Measurements from ENCODE around the gene TMBIM6.
A peak's percentile ranks its signal among the peaks of the same experiment; 100 is the strongest.

TMBIM6 gene

DNA sequence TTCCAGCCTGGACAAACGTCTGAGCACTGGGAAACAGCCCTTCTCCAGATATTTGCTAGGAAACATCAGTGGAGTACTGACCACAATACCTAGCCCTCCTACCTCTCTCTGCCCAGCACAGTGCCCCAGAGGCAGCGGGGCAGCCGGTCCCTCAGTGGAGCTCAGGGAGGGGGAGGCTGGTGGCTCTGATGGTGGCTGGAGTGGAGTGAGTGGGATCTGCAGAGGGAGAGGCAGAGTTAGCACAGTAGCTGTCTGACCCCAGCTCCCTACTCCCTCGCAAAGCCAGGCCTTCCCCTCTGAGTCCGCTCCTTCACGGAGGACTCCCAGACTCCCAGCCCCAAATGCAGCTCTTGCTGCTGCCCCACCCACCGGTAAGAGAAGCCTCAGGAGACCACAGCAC, 56.9 kb downstream of the TMBIM6 start:
- no peak for DNase-seq (ENCODE audit: low spot score)

GRCh38 chr12:49798934-49799333, 57.6 kb downstream of the TMBIM6 start:
- DNase-seq (ENCODE audit: low spot score), result no peak

- no peak for DNase-seq (ENCODE audit: low spot score)
Measured at GRCh38 chr12:49800421-49801140, 59.2 kb downstream of the TMBIM6 start.

- DNase-seq (ENCODE audit: low spot score), result no peak
Measured at GRCh38 chr12:49801141-49802063, 60.0 kb downstream of the TMBIM6 start.

DNA sequence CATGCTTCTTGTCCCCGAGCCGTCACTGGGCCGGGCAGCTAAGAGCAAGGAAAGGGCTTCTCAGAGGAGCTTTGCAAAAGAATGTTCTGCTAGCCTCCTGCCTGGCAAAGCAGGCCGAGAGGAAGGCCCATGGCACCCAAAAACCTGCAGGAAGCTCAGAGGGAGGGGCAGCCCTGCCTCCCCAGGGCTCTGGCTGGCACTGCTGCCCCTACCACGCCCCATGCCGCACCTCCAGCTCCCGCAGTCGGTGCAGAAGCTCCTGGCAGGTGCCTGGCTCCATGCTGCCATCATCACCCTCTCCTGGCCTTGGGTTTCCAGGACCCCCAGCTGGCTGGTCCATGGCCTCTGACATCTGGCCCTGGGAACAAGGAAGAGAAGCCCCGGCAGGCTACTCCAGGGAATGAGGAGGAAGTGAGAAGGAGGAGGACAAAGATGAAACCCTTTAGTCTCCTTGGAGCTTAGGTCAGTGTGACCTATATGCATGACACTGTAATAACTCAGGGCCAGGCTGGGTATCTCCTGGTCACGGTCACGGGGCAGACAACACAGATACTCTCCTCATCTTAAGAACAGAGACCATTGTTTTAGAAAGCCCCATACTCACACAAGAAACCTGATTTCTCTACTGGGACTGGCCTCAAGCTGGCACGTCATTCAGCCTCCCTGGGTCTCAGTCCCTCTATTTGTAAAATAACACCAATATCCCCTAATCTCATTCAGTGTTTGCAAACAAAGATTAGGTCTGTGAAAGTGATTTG, 62.5 kb downstream of the TMBIM6 start:
- DNase-seq (ENCODE audit: low spot score), result no peak

GRCh38 chr12:49804821-49805220, 63.5 kb downstream of the TMBIM6 start:
- no peak for DNase-seq (ENCODE audit: low spot score)

DNA sequence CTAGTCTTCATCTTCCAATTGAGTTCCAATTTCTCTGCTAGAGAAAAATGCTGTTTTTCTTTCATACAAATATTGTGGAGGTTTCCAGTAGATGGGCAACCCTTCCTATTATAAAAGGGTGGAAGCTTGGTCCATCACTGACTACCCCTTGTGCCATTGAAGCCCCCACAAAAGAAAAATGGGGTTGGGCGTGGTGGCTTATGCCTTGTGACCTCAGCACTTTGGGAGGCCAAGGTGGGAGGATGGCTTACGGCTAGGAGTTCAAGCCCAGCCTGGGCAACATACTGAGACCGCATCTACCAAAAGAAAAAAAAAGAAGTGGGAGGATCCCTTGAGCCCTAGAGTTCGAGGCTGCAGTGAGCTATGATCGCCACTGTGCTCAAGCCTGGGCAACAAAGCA, 64.1 kb downstream of the TMBIM6 start:
- DNase-seq (ENCODE audit: low spot score), result no peak

DNA sequence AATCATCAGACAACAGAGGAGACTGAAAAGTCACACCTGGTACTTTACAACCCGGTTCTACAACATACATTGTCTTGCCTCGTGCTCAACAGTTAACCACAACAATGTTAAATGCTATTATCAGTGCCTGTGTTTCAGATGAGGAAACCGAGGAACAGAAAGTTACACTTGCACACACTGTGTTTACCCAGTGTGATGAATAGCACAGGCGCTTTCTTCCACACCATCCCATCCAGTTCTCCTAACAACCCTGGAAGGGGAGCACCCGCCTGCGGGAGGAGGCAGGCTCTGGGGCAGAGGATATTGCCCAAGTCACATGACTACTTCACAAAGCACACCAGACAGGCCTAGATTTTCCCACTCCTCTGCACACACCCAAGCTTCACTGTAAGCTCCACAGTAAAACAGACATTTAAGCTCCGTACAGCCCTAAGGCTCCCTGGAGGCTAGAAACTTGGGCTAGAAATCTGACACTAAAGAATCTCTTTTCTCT, 65.0 kb downstream of the TMBIM6 start:
- DNase-seq (ENCODE audit: low spot score), result no peak

DNA sequence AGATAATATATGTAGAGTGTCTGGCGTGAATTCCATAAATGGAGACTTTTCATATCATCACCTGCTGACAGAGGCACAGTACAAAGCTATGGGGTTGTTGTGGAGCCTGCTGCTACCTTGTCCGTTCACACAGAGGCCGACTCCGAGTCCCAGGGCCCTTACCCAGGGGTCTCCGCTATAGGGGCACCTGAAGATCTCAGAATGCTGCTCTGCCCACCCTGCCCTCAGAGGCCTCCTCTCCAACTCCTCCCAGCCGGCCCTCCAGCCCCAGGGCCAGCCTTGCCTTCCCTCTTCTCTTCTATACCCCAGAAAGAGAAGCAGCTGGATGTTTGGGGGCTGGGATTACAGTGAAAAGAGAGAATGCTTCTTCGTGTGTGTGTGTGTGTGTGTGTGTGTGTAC, 65.5 kb downstream of the TMBIM6 start:
- no peak for DNase-seq (ENCODE audit: low spot score)

DNA sequence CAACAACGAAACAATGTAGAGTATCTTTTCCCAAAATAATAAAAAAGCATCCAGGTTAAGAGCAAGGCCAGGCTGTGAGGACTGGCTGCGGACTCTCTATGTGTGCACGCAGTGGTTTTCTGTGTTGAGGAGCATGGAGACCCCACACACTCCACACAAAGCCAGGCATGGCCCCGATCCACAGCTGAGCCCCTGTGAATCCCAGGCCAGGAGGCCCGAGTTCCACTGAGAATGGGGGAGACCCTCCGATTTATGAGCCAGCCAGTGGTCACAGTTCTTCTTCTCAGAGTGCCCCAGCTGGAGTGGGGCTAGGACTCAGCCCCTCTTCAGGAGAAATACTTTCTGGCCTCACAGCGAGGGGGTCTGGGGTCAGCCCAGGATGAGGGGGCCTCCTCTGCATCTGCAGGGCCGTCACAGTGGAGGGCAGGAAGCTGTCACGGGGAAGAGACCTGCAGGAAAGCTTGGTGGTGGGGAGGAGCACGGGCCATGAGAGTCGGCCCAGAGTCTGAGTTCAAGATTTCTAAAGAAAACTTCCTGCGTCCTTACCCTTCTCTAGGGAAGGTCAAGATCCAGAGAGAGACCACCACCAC, 66.7 kb downstream of the TMBIM6 start:
- no peak for DNase-seq (ENCODE audit: low spot score)

DNA sequence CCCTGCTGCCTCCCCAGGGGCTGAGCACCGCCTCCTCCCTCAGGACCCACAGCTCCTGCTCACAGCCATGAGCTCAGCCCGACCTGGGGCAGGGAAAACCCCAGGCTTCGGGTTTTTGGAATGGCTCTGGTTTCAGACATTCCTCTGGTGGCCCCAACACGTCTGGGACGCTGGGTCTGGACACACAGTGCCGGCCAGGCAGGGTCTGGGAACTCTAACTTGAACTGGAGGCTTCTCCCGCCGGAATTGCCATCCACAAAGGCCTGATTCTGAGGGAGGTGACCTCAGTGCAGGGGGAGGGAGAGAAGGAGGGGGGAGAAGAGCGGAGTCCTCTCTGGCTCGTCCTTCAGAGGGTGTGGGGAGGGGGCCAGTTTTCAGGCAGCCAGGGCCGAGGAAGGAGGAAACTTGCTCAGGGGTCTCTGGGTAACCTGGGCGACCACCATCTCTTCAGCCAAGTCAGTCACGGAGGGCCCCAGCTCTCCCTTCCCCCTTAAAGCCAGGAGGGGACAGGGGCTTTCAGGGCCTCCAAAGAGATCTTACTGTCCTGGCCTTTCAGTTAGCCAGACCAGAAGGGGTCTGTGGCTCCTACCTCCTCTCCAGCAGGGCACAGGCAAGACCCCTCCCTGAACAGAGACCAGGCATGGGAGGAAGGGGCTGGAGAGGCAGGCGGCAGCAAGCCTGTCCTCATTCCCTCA, 67.5 kb downstream of the TMBIM6 start:
- DNase-seq (ENCODE audit: low spot score), result no peak

GRCh38 chr12:49809381-49809905, 68.1 kb downstream of the TMBIM6 start:
- peak; percentile 81 for DNase-seq (ENCODE audit: low spot score)

DNA sequence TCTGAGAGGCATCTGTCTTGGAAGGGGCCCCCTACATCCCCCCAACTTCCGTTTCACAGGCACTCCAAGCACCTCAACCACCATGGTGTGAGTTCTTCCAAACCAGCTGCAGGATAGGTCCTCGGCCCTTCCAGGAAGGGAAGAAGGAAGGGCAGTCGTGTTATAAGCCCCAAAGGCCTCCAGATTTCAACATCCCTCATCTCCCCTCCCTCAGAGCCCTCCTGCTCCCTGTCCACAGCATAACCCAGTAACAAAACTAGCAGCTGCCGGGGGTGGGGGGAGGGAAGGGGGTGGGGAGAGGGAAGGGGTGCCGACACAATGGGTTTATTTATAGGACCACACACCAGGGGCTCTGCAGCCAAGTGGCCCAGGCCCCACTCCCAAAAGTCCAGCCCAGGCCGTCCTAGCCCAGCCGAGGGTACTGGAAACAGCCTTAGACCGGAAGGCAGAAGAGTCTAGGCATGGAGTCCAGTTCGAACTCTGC, 68.6 kb downstream of the TMBIM6 start:
- no peak for DNase-seq (ENCODE audit: low spot score)

DNA sequence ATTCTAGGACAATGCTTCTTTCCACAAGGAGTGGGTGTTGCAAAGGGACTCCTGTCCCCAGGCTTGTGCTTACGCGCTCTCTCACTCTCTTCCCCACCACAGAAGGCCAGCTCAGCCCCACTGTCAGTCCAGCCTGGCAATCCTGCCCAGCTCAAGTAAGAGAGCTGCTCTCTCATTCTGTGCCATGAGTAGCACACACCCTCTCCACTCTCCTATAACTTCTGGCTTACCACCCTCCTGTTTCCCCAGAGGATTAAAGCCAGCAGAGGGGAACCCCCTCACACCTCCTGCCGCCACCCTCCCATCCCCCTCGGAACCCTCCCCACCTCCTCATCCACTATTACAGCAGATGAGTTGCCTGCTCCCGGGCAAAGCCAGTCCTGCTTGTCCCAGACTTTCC, 69.8 kb downstream of the TMBIM6 start:
- no peak for DNase-seq (ENCODE audit: low spot score)

GRCh38 chr12:49811961-49812401, 70.6 kb downstream of the TMBIM6 start:
- DNase-seq (ENCODE audit: low spot score), result no peak

DNA sequence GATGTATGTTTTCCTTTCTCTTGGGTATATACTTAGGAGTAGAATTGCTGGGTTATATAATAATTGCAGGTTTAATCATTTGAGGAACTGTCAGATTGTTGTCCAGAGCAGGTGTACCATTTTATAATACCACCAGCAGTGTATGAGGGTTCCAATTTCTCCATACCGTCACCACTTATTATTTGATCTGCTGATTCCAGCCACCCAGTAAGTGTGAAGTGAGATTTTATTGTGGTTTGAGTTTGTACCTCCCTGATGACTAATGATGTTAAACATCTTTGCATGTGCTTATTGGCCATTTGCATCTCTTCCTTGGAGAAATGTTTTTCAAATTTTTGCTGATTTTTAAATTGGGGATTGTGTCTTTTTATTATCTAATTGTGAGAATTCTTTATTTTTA, 71.8 kb downstream of the TMBIM6 start:
- no peak for DNase-seq (ENCODE audit: low spot score)
